ENCODE measurements around the gene PTPN20. TPM values are rescaled to one million over a fixed set of nuclear protein-coding genes. Genes with fewer than 3 reads are reported as not detected.
A peak's percentile ranks its signal among the peaks of the same experiment; 100 is the strongest.
"Not testable (repeated sequence)": the region's sequence is repeated elsewhere in the genome, so short reads cannot be mapped to it uniquely, and the experiment has no call there.

PTPN20 gene
- total and polyA plus RNA-seq, 4 donors, result 1.7 to 8.2 (median 5.3) TPM

DNA sequence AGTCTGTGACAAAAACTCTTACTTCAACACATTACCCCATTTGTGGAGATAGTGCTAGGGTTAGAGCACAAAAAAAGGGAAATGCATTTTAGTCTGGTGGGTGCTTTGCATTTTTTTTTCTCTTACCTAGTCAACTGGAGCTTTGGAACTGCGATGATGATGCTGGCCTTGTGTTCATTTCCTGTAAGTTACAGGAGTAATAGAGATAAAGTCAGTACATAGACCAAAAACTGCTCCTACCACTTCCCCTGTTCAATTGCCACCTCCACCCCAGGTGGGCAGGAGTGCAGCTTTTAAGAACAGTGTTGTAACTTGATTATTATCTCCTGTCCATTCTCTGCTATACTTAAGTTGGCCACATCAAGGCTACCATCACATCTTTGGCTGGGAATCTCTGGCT, 29.9 kb downstream of the PTPN20 start:
- ATAC-seq (ENCODE audit: low FRiP score); DNase-seq; H3K36me3 ChIP-seq (ENCODE audit: control insufficient read depth in 1 of 2, insufficient read depth in 2 of 2, low read length in 1 of 2); intact Hi-C loops (cut with DNase I); H3K27me3 ChIP-seq (ENCODE audit: control insufficient read depth in 1 of 2, insufficient read depth in 2 of 2, low read length in 1 of 2); H3K4me3 ChIP-seq (ENCODE audit: low read length in 2 of 2); H3K27ac ChIP-seq (ENCODE audit: low read depth in 1 of 2, low read length in 2 of 2); H3K4me1 ChIP-seq (ENCODE audit: control insufficient read depth in 1 of 2, insufficient read depth in 2 of 2, low read length in 2 of 2); H3K9me3 ChIP-seq (ENCODE audit: control insufficient read depth, low read length): not testable (repeated sequence)
- no CpG with 5 or more reads among the region's 1 CpG for WGBS, 2 donors

DNA sequence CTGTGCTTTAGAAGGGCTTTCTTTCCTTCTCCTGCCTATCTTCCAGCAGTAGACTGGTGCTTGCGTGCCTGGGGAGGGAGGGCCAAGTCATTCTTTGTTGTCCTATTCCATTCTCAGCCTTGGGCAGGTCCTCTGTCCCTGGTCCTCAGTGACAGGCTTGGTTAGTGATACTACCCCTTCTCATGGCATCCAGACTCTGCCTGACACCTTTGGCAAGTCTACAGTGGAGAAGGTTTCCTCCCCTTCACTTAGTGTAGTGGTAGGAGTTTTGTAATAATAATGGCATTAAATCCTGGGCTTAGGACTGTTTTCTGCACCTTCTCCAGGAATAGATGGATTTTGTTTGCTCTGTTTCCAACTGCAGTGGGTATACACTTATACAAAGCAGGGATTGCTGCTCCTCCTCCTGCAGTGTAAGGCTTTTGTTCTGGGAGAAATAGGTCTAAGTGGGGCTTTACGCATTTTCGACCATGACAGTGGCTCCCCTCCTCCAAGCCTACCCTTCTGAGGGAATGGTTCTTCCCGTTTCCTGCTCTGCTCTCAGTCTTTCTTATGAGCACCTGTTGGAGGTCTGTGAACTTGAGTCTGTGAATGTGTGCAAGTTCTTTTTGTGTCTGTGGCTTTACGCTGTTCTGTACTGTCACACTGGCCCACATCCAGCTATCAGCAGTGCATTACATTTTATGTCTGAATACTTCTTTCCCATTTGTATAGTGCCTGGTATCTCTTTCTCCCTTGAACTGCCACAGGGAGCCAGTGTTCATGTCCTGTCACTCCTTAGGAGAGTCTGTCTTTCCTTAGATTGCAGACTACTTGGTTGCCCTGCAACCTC, 37.7 kb downstream of the PTPN20 start:
- H3K27me3 ChIP-seq (ENCODE audit: control insufficient read depth in 1 of 2, insufficient read depth in 2 of 2, low read length in 1 of 2); H3K9me3 ChIP-seq (ENCODE audit: control insufficient read depth, low read length); H3K4me1 ChIP-seq (ENCODE audit: control insufficient read depth in 1 of 2, insufficient read depth in 2 of 2, low read length in 2 of 2); H3K36me3 ChIP-seq (ENCODE audit: control insufficient read depth in 1 of 2, insufficient read depth in 2 of 2, low read length in 1 of 2); H3K27ac ChIP-seq (ENCODE audit: low read depth in 1 of 2, low read length in 2 of 2); DNase-seq; intact Hi-C loops (cut with DNase I); H3K4me3 ChIP-seq (ENCODE audit: low read length in 2 of 2); ATAC-seq (ENCODE audit: low FRiP score): not testable (repeated sequence)
- WGBS, 2 donors, result 62 to 75% methylated on average over 3 to 5 of the region's 5 CpGs

DNA sequence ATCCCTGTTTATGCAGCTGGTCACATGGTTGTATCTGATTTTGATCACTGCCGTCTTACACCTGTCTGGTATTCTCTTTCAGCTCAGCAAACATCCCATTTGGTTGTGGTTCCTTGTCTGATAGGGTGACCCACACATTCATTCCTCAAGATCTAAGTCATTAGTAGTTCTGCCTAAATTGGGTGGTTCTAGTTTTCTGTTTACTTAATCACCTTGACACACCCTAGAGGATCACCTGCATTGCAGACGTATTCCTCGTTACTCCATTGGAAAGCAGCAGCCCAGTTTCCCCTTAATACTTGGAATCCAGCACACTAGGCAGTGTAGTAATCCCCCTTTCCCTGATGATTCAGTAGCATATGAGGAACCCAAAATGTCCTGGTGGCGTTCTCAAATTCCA, 41.3 kb downstream of the PTPN20 start:
- H3K4me3 ChIP-seq (ENCODE audit: low read length in 2 of 2); H3K36me3 ChIP-seq (ENCODE audit: control insufficient read depth in 1 of 2, insufficient read depth in 2 of 2, low read length in 1 of 2); intact Hi-C loops (cut with DNase I); H3K27ac ChIP-seq (ENCODE audit: low read depth in 1 of 2, low read length in 2 of 2); DNase-seq; H3K9me3 ChIP-seq (ENCODE audit: control insufficient read depth, low read length); ATAC-seq (ENCODE audit: low FRiP score); H3K27me3 ChIP-seq (ENCODE audit: control insufficient read depth in 1 of 2, insufficient read depth in 2 of 2, low read length in 1 of 2); H3K4me1 ChIP-seq (ENCODE audit: control insufficient read depth in 1 of 2, insufficient read depth in 2 of 2, low read length in 2 of 2): not testable (repeated sequence)
- 88 to 90% methylated on average over 2 to 3 of the region's 4 CpGs for WGBS, 2 donors

DNA sequence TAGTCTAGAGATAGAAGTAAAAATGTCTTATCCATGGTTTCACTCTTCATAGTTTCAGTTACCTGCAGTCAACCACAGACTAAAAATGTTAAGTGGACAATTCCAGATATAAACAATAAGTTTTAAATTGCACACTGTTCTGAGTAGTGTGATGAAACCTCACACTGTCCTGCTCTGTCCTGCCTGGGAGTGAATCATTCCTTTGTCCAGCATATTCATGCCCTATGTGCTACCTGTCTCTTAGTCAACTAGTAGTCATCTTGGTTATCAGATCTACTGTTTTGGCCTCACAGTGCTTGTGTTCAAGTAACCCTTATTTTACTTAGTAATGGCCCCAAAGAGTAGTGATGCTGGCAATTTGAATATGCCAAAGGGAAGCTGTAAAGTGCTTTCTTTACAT, 49.5 kb downstream of the PTPN20 start:
- H3K4me3 ChIP-seq (ENCODE audit: low read length in 2 of 2); intact Hi-C loops (cut with DNase I); H3K27ac ChIP-seq (ENCODE audit: low read depth in 1 of 2, low read length in 2 of 2); H3K9me3 ChIP-seq (ENCODE audit: control insufficient read depth, low read length); ATAC-seq (ENCODE audit: low FRiP score); H3K27me3 ChIP-seq (ENCODE audit: control insufficient read depth in 1 of 2, insufficient read depth in 2 of 2, low read length in 1 of 2); DNase-seq; H3K4me1 ChIP-seq (ENCODE audit: control insufficient read depth in 1 of 2, insufficient read depth in 2 of 2, low read length in 2 of 2); H3K36me3 ChIP-seq (ENCODE audit: control insufficient read depth in 1 of 2, insufficient read depth in 2 of 2, low read length in 1 of 2): not testable (repeated sequence)

DNA sequence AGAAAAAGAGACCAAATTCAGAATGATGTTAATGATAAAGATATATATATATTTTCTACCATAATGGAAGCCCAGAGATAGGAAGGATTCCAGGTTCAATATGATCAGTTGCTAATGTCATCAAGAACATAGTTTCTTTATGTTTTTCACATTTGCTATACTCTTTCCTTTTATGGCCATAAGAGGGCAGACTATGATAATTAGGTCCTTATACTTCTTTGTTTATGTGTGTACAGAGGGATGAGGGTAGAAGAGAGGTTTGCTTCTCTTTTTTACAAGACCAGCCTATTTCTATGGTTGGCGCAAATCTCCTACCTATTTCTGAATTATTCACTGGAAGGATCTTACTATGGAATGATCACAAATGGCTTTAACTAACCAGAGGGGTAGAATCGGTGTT, 52.1 kb downstream of the PTPN20 start:
- DNase-seq; ATAC-seq (ENCODE audit: low FRiP score); H3K4me3 ChIP-seq (ENCODE audit: low read length in 2 of 2); H3K27me3 ChIP-seq (ENCODE audit: control insufficient read depth in 1 of 2, insufficient read depth in 2 of 2, low read length in 1 of 2); H3K36me3 ChIP-seq (ENCODE audit: control insufficient read depth in 1 of 2, insufficient read depth in 2 of 2, low read length in 1 of 2); intact Hi-C loops (cut with DNase I); H3K4me1 ChIP-seq (ENCODE audit: control insufficient read depth in 1 of 2, insufficient read depth in 2 of 2, low read length in 2 of 2); H3K27ac ChIP-seq (ENCODE audit: low read depth in 1 of 2, low read length in 2 of 2); H3K9me3 ChIP-seq (ENCODE audit: control insufficient read depth, low read length): not testable (repeated sequence)
- WGBS, 2 donors, result 50 to 74% methylated on average over 2 of the region's 2 CpGs

DNA sequence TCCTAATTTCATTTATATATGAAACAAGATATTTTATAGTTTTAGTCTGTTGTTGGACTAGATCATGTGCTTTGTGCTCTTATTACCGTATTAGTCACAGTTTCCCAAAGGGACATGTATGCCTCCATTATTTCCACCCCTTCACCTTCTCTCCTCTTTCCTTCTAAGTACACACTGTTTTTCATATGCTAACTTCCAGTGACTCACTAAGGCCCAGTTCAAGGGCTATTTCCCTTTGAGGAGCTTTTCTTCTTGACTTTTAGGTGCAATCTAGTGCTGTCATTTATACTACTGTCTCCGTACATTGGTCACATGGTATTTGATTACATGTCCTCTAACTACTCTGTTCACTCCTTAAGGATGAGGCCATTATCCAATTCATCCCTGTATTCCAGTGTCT, 55.8 kb downstream of the PTPN20 start:
- ATAC-seq (ENCODE audit: low FRiP score); H3K36me3 ChIP-seq (ENCODE audit: control insufficient read depth in 1 of 2, insufficient read depth in 2 of 2, low read length in 1 of 2); intact Hi-C loops (cut with DNase I); DNase-seq; H3K9me3 ChIP-seq (ENCODE audit: control insufficient read depth, low read length); H3K27me3 ChIP-seq (ENCODE audit: control insufficient read depth in 1 of 2, insufficient read depth in 2 of 2, low read length in 1 of 2); H3K4me3 ChIP-seq (ENCODE audit: low read length in 2 of 2); H3K4me1 ChIP-seq (ENCODE audit: control insufficient read depth in 1 of 2, insufficient read depth in 2 of 2, low read length in 2 of 2); H3K27ac ChIP-seq (ENCODE audit: low read depth in 1 of 2, low read length in 2 of 2): not testable (repeated sequence)
- WGBS, 2 donors, result 83 to 97% methylated on average over 1 of the region's 2 CpGs

DNA sequence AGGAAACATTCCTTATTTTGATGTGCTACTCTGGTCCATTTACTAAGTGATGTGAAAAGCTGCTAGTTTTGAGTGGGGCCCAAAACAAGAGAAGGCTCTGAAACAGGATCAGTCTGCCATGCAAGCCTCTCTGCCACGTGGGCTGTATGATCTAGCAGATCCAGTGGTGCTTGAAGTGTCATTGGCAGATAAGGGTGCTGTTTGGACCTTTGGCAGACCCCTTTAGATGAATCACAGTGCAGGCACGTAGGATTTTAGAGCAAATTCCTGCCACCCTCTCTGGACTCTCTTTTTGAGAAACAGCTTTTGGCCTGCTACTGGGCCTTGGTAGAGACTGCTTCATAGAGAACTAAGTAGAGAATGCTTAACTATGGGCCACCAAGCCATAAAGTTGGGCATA, 69.0 kb downstream of the PTPN20 start:
- WGBS, 2 donors, result no CpG with 5 or more reads among the region's 2 CpGs
- H3K27me3 ChIP-seq (ENCODE audit: control insufficient read depth in 1 of 2, insufficient read depth in 2 of 2, low read length in 1 of 2); H3K4me3 ChIP-seq (ENCODE audit: low read length in 2 of 2); DNase-seq; H3K27ac ChIP-seq (ENCODE audit: low read depth in 1 of 2, low read length in 2 of 2); intact Hi-C loops (cut with DNase I); H3K4me1 ChIP-seq (ENCODE audit: control insufficient read depth in 1 of 2, insufficient read depth in 2 of 2, low read length in 2 of 2); ATAC-seq (ENCODE audit: low FRiP score); H3K36me3 ChIP-seq (ENCODE audit: control insufficient read depth in 1 of 2, insufficient read depth in 2 of 2, low read length in 1 of 2); H3K9me3 ChIP-seq (ENCODE audit: control insufficient read depth, low read length): not testable (repeated sequence)

DNA sequence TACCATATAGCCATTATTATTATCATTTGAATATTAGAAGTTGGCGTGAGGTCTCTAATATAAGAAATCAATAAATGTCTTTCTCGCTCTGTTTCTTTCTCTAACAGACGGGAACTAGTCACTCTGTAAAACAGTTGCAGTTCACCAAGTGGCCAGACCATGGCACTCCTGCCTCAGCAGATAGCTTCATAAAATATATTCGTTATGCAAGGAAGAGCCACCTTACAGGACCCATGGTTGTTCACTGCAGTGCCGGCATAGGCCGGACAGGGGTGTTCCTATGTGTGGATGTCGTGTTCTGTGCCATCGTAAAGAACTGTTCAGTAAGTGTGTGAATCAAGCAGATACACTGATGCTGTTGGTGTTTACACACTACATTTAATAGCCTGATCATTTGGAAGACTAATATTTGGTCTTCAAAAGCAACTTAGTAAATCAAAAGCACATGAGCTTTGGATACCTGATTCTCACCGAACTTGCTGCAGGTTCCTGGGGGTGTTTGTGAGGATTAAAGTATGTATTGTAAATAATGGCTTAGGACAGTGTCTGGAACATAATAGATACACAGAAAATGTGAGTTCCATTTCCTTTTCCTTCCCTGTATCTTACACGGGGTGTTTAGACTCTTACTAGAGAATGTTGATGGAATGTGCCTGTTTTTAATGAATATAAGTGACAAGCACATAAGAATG, 76.2 kb downstream of the PTPN20 start:
- intact Hi-C loops (cut with DNase I); H3K4me3 ChIP-seq (ENCODE audit: low read length in 2 of 2); H3K27me3 ChIP-seq (ENCODE audit: control insufficient read depth in 1 of 2, insufficient read depth in 2 of 2, low read length in 1 of 2); H3K36me3 ChIP-seq (ENCODE audit: control insufficient read depth in 1 of 2, insufficient read depth in 2 of 2, low read length in 1 of 2); H3K9me3 ChIP-seq (ENCODE audit: control insufficient read depth, low read length); H3K4me1 ChIP-seq (ENCODE audit: control insufficient read depth in 1 of 2, insufficient read depth in 2 of 2, low read length in 2 of 2); H3K27ac ChIP-seq (ENCODE audit: low read depth in 1 of 2, low read length in 2 of 2); DNase-seq: not testable (repeated sequence)
- WGBS, 2 donors, result no CpG with 5 or more reads among the region's 10 CpGs
- ATAC-seq (ENCODE audit: low FRiP score), result peak; percentile 92
